ENCODE measurements around the gene TLE1.
"Not testable (repeated sequence)": the region's sequence is repeated elsewhere in the genome, so short reads cannot be mapped to it uniquely, and the experiment has no call there.

The TLE1 gene

GRCh38 chr9:81622471-81623255, 66.7 kb downstream of the TLE1 start:
- no peak for DNase-seq (ENCODE audit: low read depth in 2 of 2)

- no peak for DNase-seq (ENCODE audit: low read depth in 2 of 2)
Observed at GRCh38 chr9:81621785-81622259, 67.5 kb downstream of the TLE1 start.

GRCh38 chr9:81621118-81621517, 68.2 kb downstream of the TLE1 start:
- no peak for DNase-seq (ENCODE audit: low read depth in 2 of 2)

DNA sequence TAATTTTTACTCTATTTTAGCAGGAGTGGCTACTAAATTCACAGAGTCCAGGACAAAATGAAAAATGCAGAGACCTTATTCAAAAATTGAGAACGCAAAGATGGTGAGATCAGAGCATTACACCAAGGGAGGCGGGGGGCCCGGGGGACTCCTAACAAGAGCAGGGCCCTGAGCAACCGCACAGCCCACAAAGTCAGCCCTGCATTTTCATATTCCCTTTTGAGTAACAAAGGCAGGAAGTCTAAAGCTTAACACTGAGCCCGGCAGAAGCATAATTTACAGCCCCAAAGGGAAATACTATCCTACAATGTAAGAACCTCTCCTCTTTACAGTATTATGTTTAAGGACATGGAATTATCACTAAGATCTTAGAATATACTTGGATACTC, 69.4 kb downstream of the TLE1 start:
- DNase-seq (ENCODE audit: low read depth in 2 of 2), result no peak

- no peak for DNase-seq (ENCODE audit: low read depth in 2 of 2)
Observed at GRCh38 chr9:81619353-81620001, 69.9 kb downstream of the TLE1 start.

DNA sequence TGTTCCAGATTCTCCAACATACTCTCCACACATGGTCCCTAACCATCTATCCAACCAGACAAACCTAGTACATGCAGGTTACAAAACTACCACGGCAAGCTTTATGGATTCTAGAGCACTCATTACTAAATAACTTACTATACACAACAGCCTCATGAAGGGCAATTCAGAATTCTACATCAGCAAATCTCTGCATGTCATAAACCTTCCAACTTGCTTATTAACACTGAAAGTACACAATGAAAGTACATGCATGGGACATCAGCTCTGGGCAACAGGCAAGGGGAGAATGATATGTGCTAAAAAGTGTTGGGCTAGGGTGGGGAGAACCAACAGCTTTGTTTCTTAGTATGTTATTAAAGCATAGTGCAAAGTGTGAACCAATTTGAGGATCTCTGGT, 70.4 kb downstream of the TLE1 start:
- no peak for DNase-seq (ENCODE audit: low read depth in 2 of 2)

DNA sequence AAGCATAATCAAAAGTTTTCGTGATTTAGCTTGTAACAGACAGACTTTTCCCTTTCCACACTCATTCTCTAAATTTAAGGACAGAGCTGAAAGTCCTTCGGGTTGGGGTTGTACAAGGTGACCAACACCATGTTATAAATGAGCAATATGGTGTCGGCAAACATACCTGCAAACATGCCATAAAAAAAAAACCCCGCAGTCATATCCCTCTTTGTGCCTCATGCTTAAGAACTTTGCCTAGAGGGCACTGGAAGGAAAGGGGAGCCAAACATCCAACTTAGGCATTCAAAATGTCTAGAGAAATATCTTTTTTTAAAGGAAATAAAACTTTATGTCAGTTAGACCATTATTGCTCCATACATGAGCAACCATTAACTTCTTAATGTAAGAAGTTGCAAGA, 73.2 kb downstream of the TLE1 start:
- no peak for DNase-seq (ENCODE audit: low read depth in 2 of 2)

DNA sequence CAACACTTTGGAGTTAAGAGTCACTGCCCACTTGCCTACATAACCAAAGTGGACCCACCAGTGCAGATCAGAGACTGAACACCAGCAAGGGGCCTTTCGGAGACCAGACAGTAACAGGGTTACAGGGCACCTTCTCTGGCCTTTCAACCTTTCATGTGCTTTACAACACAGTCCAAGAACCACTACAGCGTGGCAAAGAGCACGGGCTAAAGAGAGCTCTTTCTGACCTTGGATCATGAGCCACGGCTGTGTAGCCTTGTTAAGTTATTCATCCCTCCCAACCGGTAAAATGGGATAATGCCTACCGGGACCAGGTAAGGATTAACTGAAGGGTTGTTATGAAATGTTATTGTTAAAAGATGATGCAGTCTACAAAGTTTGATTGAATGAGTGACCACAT, 75.0 kb downstream of the TLE1 start:
- DNase-seq (ENCODE audit: low read depth in 2 of 2), result no peak

- DNase-seq (ENCODE audit: low read depth in 2 of 2), result no peak
Observed at GRCh38 chr9:81613002-81613812, 76.1 kb downstream of the TLE1 start.

DNA sequence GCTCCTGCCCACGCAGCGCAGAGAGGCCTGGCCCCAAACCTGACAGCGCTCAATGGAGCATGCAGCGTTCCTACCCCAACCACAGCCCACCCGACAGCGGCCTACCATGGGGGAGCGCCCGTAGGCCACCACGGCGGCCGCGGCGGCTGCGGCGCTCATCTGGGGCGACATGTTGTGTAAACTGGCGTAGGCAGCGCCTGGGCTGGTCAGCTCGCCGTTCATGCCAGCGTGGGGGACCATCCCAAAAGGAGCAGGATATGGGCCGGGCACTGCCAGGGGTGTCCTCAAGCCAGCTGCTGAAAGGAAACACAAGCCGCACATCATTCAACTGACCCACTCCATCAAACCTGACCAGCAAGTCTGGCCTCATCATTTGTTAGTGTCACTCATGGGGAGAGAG, 77.7 kb downstream of the TLE1 start:
- no peak for DNase-seq (ENCODE audit: low read depth in 2 of 2)

GRCh38 chr9:81610740-81611107, 78.6 kb downstream of the TLE1 start:
- no peak for DNase-seq (ENCODE audit: low read depth in 2 of 2)

- DNase-seq (ENCODE audit: low read depth in 2 of 2), result no peak
Observed at GRCh38 chr9:81609782-81610739, 79.3 kb downstream of the TLE1 start.

GRCh38 chr9:81608289-81608657, 81.1 kb downstream of the TLE1 start:
- DNase-seq (ENCODE audit: low read depth in 2 of 2), result no peak

DNA sequence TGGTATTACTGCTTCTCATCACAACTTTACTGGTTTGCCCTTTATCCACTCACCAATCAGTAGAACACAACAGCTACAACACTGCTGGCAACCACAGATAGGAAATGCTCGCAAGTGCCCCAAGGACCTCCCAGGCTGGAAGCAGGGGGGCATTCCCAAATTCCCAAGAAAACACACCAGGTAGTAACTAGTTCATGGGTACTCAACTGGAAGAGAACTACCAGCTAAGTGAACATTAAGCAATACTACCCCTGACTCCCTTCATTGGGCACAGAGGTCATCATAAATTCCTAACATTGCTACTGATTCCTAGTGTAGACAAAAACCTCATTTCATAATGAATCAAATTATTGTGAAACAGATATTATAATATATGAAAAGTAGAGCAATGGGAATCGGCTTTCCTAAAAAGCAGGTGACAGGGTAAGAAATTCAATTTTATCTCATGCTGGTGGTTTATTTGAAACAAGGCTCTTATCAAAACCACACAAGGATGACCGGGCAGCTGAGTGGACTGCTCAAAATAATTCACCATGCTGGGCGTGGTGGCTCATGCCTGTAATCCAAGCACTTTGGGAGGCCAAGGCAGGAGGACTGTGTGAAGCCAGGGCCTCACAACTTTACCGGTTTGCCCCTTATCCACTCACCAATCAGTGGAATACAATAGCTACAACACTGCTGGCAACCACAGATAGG, 81.6 kb downstream of the TLE1 start:
- DNase-seq (ENCODE audit: low read depth in 2 of 2), result no peak

- DNase-seq (ENCODE audit: low read depth in 2 of 2), result not testable (repeated sequence)
Observed at GRCh38 chr9:81606261-81606660, 83.1 kb downstream of the TLE1 start.

DNA sequence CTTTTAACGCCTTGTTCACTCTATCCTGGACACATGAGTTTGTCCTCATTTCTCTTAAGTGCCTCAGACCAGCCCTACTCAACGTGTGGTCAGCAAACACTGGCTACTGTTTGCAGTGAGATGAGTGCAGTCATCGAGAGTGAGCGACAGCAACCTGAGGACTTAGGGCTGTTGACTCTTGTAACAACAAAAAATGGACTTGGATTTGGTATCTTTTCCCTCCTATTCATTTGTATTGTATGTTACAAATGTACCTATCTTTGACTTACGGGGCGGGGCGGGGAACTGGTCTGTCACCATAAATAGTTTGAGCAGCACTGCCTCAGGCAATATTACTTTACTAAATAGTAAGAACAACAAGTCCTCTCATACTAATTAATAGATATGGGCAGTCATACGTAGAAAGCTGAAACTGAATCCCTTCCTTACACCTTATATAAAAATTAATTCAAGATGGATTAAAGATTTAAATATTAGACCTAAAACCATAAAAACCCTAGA, 84.1 kb downstream of the TLE1 start:
- DNase-seq (ENCODE audit: low read depth in 2 of 2), result no peak

DNA sequence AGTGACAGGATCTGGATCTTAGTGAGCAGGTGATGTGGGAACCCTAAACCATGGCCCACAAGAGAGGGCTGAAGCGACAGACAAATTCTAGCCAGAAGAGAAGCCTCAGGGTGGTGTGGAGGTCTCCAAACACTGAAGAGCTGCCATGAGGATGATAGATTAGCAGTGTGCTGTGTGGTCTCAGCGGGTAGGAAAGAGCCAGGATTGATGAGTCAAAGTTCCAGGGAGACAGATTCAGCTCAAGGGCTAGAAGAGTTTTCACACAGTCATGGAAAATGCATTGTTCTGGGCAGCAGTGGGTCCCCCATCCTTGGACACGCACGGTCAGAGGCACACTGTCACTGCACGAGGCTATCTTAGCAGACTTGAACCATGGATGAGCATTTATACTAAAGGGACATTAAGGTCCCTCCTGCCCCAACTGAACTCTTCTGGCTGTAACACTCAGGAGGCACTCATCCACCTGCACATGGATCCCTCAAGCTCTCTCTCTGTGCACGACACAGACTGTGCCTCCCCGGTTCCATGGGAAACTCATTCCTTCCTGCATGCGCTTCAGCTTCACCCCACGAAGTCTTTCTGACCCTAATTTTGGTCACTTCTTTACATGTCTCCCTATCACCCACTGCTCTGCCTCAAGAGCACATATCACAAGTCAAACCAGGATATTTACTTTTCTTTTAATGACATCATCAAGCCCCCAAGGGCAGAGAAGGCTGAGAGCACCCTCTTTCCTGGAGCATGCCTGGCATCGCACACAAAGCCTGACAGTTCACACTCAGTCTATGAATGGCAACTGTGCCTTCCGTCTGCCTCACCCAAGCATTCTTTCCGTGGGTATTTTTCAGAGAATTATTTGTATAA, 84.8 kb downstream of the TLE1 start:
- no peak for DNase-seq (ENCODE audit: low read depth in 2 of 2)

GRCh38 chr9:81602887-81603680, 86.3 kb downstream of the TLE1 start:
- DNase-seq (ENCODE audit: low read depth in 2 of 2), result no peak

Measured in stimulated activated CD4-positive, alpha-beta T cell treated with anti-CD3 and anti-CD28 coated beads, Interleukin-15, amount 100 ng/mL, for 48 hours (primary cell).